CD4-positive, CD25-positive, alpha-beta regulatory T cell (primary cell): ENCODE data around the gene PRSS48. TPM values are rescaled to one million over a fixed set of nuclear protein-coding genes. Genes with fewer than 3 reads are reported as not detected.
A peak's percentile ranks its signal among the peaks of the same experiment; 100 is the strongest.
"Not testable (repeated sequence)": the region's sequence is repeated elsewhere in the genome, so short reads cannot be mapped to it uniquely, and the experiment has no call there.

ENCODE experiments used
- ATAC-seq, 2 donors: fragments of 150-1000 bp; cut with Tn5 transposase; one replicate each; pipeline ENCODE4 v1.10.0; 2021; ENCODE audit warnings: low read depth in 2 of 2, moderate number of reproducible peaks in 2 of 2, moderate library complexity in 1 of 2
- DNase-seq, 3 donors: peaks; one replicate each; pipeline versions ENCODE4 v3.0.0 to v3.0.0-alpha.2; 2012 to 2022; ENCODE audit warnings: mixed read lengths in 1 of 3
- H3K27ac ChIP-seq: one replicate; pipeline ENCODE4 v1.7.0; 2013; ENCODE audit warnings: mild to moderate bottlenecking, low read length; ENCODE audit not compliant: insufficient read depth, poor library complexity, severe bottlenecking
- H3K27me3 ChIP-seq: one replicate; pipeline ENCODE4 v1.7.0; 2013; ENCODE audit warnings: low read length; ENCODE audit not compliant: control insufficient read depth, insufficient read depth
- H3K36me3 ChIP-seq: one replicate; pipeline ENCODE4 v1.7.0; 2013; ENCODE audit warnings: mild to moderate bottlenecking, low read length, moderate library complexity; ENCODE audit not compliant: control insufficient read depth, insufficient read depth
- H3K4me1 ChIP-seq: 2 replicates; pipeline ENCODE4 v1.7.0; 2013; ENCODE audit warnings: mild to moderate bottlenecking, low read length; ENCODE audit not compliant: insufficient read depth, control insufficient read depth, poor library complexity, severe bottlenecking
- H3K4me3 ChIP-seq: one replicate; pipeline ENCODE4 v1.7.0; 2013; ENCODE audit warnings: low read depth, mild to moderate bottlenecking, low read length, moderate library complexity
- H3K9me3 ChIP-seq, 2 experiments: 1 replicate in 1 of 2; 2 replicates in 1 of 2; pipeline ENCODE4 v1.7.0; 2013; ENCODE audit warnings: low read length in 2 of 2, mild to moderate bottlenecking in 1 of 2, moderate library complexity in 1 of 2; ENCODE audit not compliant: control insufficient read depth in 2 of 2
- H3K27ac Mint-ChIP-seq, 3 donors: one replicate each; pipeline ENCODE4 v1.8.0; 2020 to 2022; ENCODE audit warnings: mild to moderate bottlenecking in 3 of 3, mixed read lengths in 3 of 3, moderate library complexity in 2 of 3
- H3K27me3 Mint-ChIP-seq: one replicate; pipeline ENCODE4 v1.8.0; 2022; ENCODE audit warnings: mild to moderate bottlenecking, mixed read lengths
- H3K36me3 Mint-ChIP-seq: one replicate; pipeline ENCODE4 v1.8.0; 2020; ENCODE audit warnings: mixed read lengths
- H3K4me1 Mint-ChIP-seq, 4 donors: one replicate each; pipeline ENCODE4 v1.8.0; 2020 to 2022; ENCODE audit warnings: mixed read lengths in 4 of 4, mild to moderate bottlenecking in 1 of 4
- H3K4me3 Mint-ChIP-seq, 4 donors: one replicate each; pipeline ENCODE4 v1.8.0; 2020 to 2022; ENCODE audit warnings: mild to moderate bottlenecking in 4 of 4, mixed read lengths in 4 of 4, moderate library complexity in 3 of 4
- H3K9me3 Mint-ChIP-seq, 7 donors: one replicate each; pipeline ENCODE4 v1.8.0; 2020 to 2022; ENCODE audit warnings: mixed read lengths in 7 of 7, mild to moderate bottlenecking in 3 of 7, moderate library complexity in 2 of 7
- polyA plus RNA-seq, 4 donors: library from polyadenylated mRNA; unstranded; fragments of 300-500 nt; fragmentation: Illumina TruSeq; gene quantifications; one replicate each; pipeline ENCODE4 v1.2.3, GENCODE V29; 2021
- total RNA-seq: library from RNA; stranded (reverse); gene quantifications from one replicate; pipeline ENCODE4 v1.2.3, GENCODE V29; 2022

PRSS48 gene
- total RNA-seq (not detected), polyA plus RNA-seq (not detected)

- Mint-ChIP-seq H3K9me3 (peaks cover 0 to 1% (median 0%) of the 10 kb centered on the region in 7 donors), H3K27me3 (peaks cover 16% of the 10 kb centered on the region), H3K4me3 (no peak within 1 kb of the TSS), H3K27ac (no peak within 1 kb of the TSS), H3K4me1 (no peaks in the 10 kb centered on the region), H3K36me3 (no peaks in the 10 kb centered on the region)
- Histone ChIP-seq H3K27ac (no peak within 1 kb of the TSS), H3K4me3 (no peak within 1 kb of the TSS), H3K9me3 (no peaks in the 10 kb centered on the region), H3K36me3 (no peaks in the 10 kb centered on the region), H3K27me3 (no peaks in the 10 kb centered on the region), H3K4me1 (no peaks in the 10 kb centered on the region)
- no peak for ATAC-seq
- DNase-seq: peak in 1 of 3 donors; percentile 38
Measured at GRCh38 chr4:151276787-151277562, at the start of gene PRSS48. PRSS48 (plus strand) TSS chr4:151277161; CDS start chr4:151277173, 12 bp downstream.

- H3K27me3 ChIP-seq: peaks cover 17% of the 10 kb centered on the region
- H3K36me3 ChIP-seq: no peaks in the 10 kb centered on the region
- no peaks in the 10 kb centered on the region for H3K9me3 ChIP-seq
- H3K27ac Mint-ChIP-seq: no peak overlapping the region
- no peak for ATAC-seq
- H3K36me3 Mint-ChIP-seq: no peaks in the 10 kb centered on the region
- H3K27ac ChIP-seq: no peak overlapping the region
- no peaks in the 10 kb centered on the region for H3K4me1 Mint-ChIP-seq
- peaks cover 41% of the 10 kb centered on the region for H3K27me3 Mint-ChIP-seq
- no peak overlapping the region for H3K4me3 Mint-ChIP-seq
- no peak for DNase-seq
- no peak overlapping the region for H3K4me3 ChIP-seq
- peaks cover 0 to 1% (median 0%) of the 10 kb centered on the region in 7 donors for H3K9me3 Mint-ChIP-seq
- no peaks in the 10 kb centered on the region for H3K4me1 ChIP-seq
Measured at GRCh38 chr4:151227172-151227571, 49.8 kb upstream of the PRSS48 start.

- Histone ChIP-seq H3K27me3 (peaks cover 17% of the 10 kb centered on the region), H3K36me3 (no peaks in the 10 kb centered on the region), H3K27ac (no peak overlapping the region), H3K9me3 (no peaks in the 10 kb centered on the region), H3K4me1 (no peaks in the 10 kb centered on the region), H3K4me3 (no peak overlapping the region)
- Mint-ChIP-seq H3K9me3 (peaks cover 0 to 1% (median 0%) of the 10 kb centered on the region in 7 donors), H3K36me3 (no peaks in the 10 kb centered on the region), H3K27ac (no peak overlapping the region), H3K4me1 (no peaks in the 10 kb centered on the region), H3K27me3 (peaks cover 44% of the 10 kb centered on the region), H3K4me3 (no peak overlapping the region)
- DNase-seq (no peak), ATAC-seq (no peak)
Measured at GRCh38 chr4:151227731-151228130, 49.2 kb upstream of the PRSS48 start.

GRCh38 chr4:151228189-151229119, 48.5 kb upstream of the PRSS48 start:
- Histone ChIP-seq H3K27ac (no peak overlapping the region), H3K36me3 (no peaks in the 10 kb centered on the region), H3K4me1 (no peaks in the 10 kb centered on the region), H3K27me3 (peaks cover 17% of the 10 kb centered on the region), H3K9me3 (no peaks in the 10 kb centered on the region), H3K4me3 (no peak overlapping the region)
- H3K36me3 Mint-ChIP-seq: no peaks in the 10 kb centered on the region
- H3K9me3 Mint-ChIP-seq: peaks cover 0 to 1% (median 0%) of the 10 kb centered on the region in 7 donors
- H3K27me3 Mint-ChIP-seq: peaks cover 45% of the 10 kb centered on the region
- ATAC-seq (no peak), DNase-seq (no peak)
- H3K4me1 Mint-ChIP-seq: no peaks in the 10 kb centered on the region
- H3K27ac Mint-ChIP-seq: no peak overlapping the region
- no peak overlapping the region for H3K4me3 Mint-ChIP-seq

- Histone ChIP-seq H3K4me1 (no peaks in the 10 kb centered on the region), H3K27me3 (peaks cover 4% of the 10 kb centered on the region), H3K36me3 (no peaks in the 10 kb centered on the region), H3K9me3 (no peaks in the 10 kb centered on the region), H3K4me3 (no peak overlapping the region), H3K27ac (no peak overlapping the region)
- Mint-ChIP-seq H3K27me3 (peaks cover 39% of the 10 kb centered on the region), H3K4me1 (no peaks in the 10 kb centered on the region), H3K36me3 (no peaks in the 10 kb centered on the region), H3K4me3 (no peak overlapping the region), H3K9me3 (peaks cover 0 to 1% (median 0%) of the 10 kb centered on the region in 7 donors), H3K27ac (no peak overlapping the region)
- DNase-seq (no peak), ATAC-seq (no peak)
Measured at GRCh38 chr4:151231915-151232595, 44.9 kb upstream of the PRSS48 start.

- no peaks in the 10 kb centered on the region for H3K36me3 Mint-ChIP-seq
- H3K9me3 ChIP-seq: no peaks in the 10 kb centered on the region
- H3K27me3 ChIP-seq: no peaks in the 10 kb centered on the region
- H3K9me3 Mint-ChIP-seq: peaks cover 0 to 3% (median 0%) of the 10 kb centered on the region in 7 donors
- peaks cover 35% of the 10 kb centered on the region for H3K27me3 Mint-ChIP-seq
- DNase-seq (no peak), ATAC-seq (no peak)
- H3K4me3 Mint-ChIP-seq: no peak overlapping the region
- H3K27ac ChIP-seq: no peak overlapping the region
- no peak overlapping the region for H3K4me3 ChIP-seq
- peak overlapping the region in 1 of 3 donors; percentile 52 for H3K27ac Mint-ChIP-seq
- H3K4me1 Mint-ChIP-seq: no peaks in the 10 kb centered on the region
- H3K36me3 ChIP-seq: no peaks in the 10 kb centered on the region
- H3K4me1 ChIP-seq: no peaks in the 10 kb centered on the region
Measured at GRCh38 chr4:151233600-151233999, 43.4 kb upstream of the PRSS48 start.

GRCh38 chr4:151235373-151235772, 41.6 kb upstream of the PRSS48 start:
- H3K4me1 ChIP-seq, H3K27ac Mint-ChIP-seq, DNase-seq, H3K4me3 ChIP-seq, H3K9me3 ChIP-seq, H3K4me1 Mint-ChIP-seq, ATAC-seq, H3K36me3 Mint-ChIP-seq, H3K27me3 ChIP-seq, H3K9me3 Mint-ChIP-seq, H3K27ac ChIP-seq, H3K4me3 Mint-ChIP-seq, H3K36me3 ChIP-seq: not testable (repeated sequence)
- H3K27me3 Mint-ChIP-seq: peaks cover 36% of the 10 kb centered on the region
